HEK293 (cell line): ENCODE results near the gene PITPNC1.

Experiments
- CTCF ChIA-PET: fragments of 350-600 bp; formaldehyde crosslinking; extraction: SDS; loops from one replicate; lab custom pipeline; 2021; ENCODE audit warnings: antibody characterized with exemption; lab: Yijun Ruan, JAX
- POLR2A ChIA-PET: fragments of 300-600 bp; formaldehyde crosslinking; extraction: SDS; loops from one replicate; lab custom pipeline; 2020; ENCODE audit warnings: antibody characterized with exemption, inconsistent platforms; lab: Yijun Ruan, JAX
- H3K27ac ChIP-seq: fragments of 200-500 bp; sonication (Bioruptor generic); 2 replicates; pipeline ENCODE4 v1.5.1; 2014; ENCODE audit warnings: low read depth, low read length, control low read depth, inconsistent platforms; ENCODE audit errors: extremely low read depth
- H3K36me3 ChIP-seq, 2 experiments: fragments of 200-500 bp in 1 of 2; sonication (Bioruptor generic) in 1 of 2; 1 replicate in 1 of 2; 2 replicates in 1 of 2; pipeline ENCODE4 v1.5.1; 2014 to 2017; ENCODE audit warnings: inconsistent platforms in 2 of 2, low read length in 2 of 2; ENCODE audit not compliant: control insufficient read depth in 2 of 2, insufficient read depth in 1 of 2
- H3K4me1 ChIP-seq: fragments of 200-500 bp; sonication (Bioruptor generic); 2 replicates; pipeline ENCODE4 v1.5.1; 2014; ENCODE audit warnings: mild to moderate bottlenecking, low read length, inconsistent platforms; ENCODE audit not compliant: control insufficient read depth, insufficient read depth
- H3K4me3 ChIP-seq: 2 replicates; pipeline ENCODE4 v1.5.1; 2011; ENCODE audit warnings: low read depth, mild to moderate bottlenecking, control low read depth, low read length, moderate library complexity
- H3K9me3 ChIP-seq: fragments of 200-500 bp; sonication (Bioruptor generic); 2 replicates; pipeline ENCODE4 v1.5.1; 2014; ENCODE audit warnings: low read depth, low read length, inconsistent platforms; ENCODE audit not compliant: control insufficient read depth, insufficient read depth
- AEBP2 ChIP-seq: fragments of 450-650 bp; formaldehyde crosslinking; IDR thresholded peaks from 2 replicates; pipeline ENCODE4 v1.5.1; 2016; ENCODE audit warnings: missing biosample characterization, missing genetic modification characterization, borderline replicate concordance
- KLF17 ChIP-seq: fragments of 450-650 bp; formaldehyde crosslinking; IDR thresholded peaks from 2 replicates; pipeline ENCODE4 v1.5.1; 2016; ENCODE audit warnings: missing biosample characterization, missing genetic modification characterization
- PBX3 ChIP-seq: sonication (generic); formaldehyde crosslinking; IDR thresholded peaks from 2 replicates; pipeline ENCODE4 v1.8.1; 2022; ENCODE audit warnings: mild to moderate bottlenecking, moderate library complexity, missing genetic modification reagents
- REST ChIP-seq: fragments of 450-650 bp; formaldehyde crosslinking; IDR thresholded peaks from 2 replicates; pipeline ENCODE4 v1.5.1; 2016; ENCODE audit warnings: missing biosample characterization, missing genetic modification characterization
- SCRT2 ChIP-seq: fragments of 450-650 bp; formaldehyde crosslinking; IDR thresholded peaks from 2 replicates; pipeline ENCODE4 v1.5.1; 2016; ENCODE audit warnings: missing biosample characterization, missing genetic modification characterization
- SP2 ChIP-seq: fragments of 450-650 bp; formaldehyde crosslinking; IDR thresholded peaks from 2 replicates; pipeline ENCODE4 v1.5.1; 2016; ENCODE audit warnings: missing biosample characterization, missing genetic modification characterization
- ZFP41 ChIP-seq: fragments of 450-650 bp; formaldehyde crosslinking; IDR thresholded peaks from 2 replicates; pipeline ENCODE4 v1.5.1; 2016; ENCODE audit warnings: missing biosample characterization, missing genetic modification characterization, borderline replicate concordance
- ZFP69B ChIP-seq: fragments of 450-650 bp; formaldehyde crosslinking; IDR thresholded peaks from 2 replicates; pipeline ENCODE4 v1.5.1; 2016; ENCODE audit warnings: missing biosample characterization, missing genetic modification characterization
- ZNF202 ChIP-seq: fragments of 450-650 bp; formaldehyde crosslinking; IDR thresholded peaks from 2 replicates; pipeline ENCODE4 v1.5.1; 2016; ENCODE audit warnings: missing biosample characterization, missing genetic modification characterization, borderline replicate concordance
- ZNF24 ChIP-seq: fragments of 450-650 bp; formaldehyde crosslinking; IDR thresholded peaks from 2 replicates; pipeline ENCODE4 v1.5.1; 2016; ENCODE audit warnings: missing biosample characterization, missing genetic modification characterization
- ZNF302 ChIP-seq: fragments of 450-650 bp; formaldehyde crosslinking; IDR thresholded peaks from 2 replicates; pipeline ENCODE4 v1.5.1; 2016; ENCODE audit warnings: missing biosample characterization, missing genetic modification characterization, low read depth
- ZNF324 ChIP-seq: fragments of 450-650 bp; formaldehyde crosslinking; IDR thresholded peaks from 2 replicates; pipeline ENCODE4 v1.5.1; 2016; ENCODE audit warnings: missing biosample characterization, missing genetic modification characterization
- ZNF341 ChIP-seq: fragments of 450-650 bp; formaldehyde crosslinking; IDR thresholded peaks from 2 replicates; pipeline ENCODE4; 2016; ENCODE audit warnings: low read depth, missing biosample characterization, missing genetic modification characterization
- ZNF548 ChIP-seq: fragments of 450-650 bp; formaldehyde crosslinking; IDR thresholded peaks from 2 replicates; pipeline ENCODE4 v1.5.1; 2016; ENCODE audit warnings: missing biosample characterization, missing genetic modification characterization
- ZNF837 ChIP-seq: fragments of 450-650 bp; formaldehyde crosslinking; IDR thresholded peaks from 2 replicates; pipeline ENCODE4 v1.5.1; 2016; ENCODE audit warnings: missing biosample characterization, missing genetic modification characterization
- TF ChIP-seq, protein P1 (sequence below): fragments of 450-650 bp; formaldehyde crosslinking; conservative IDR thresholded peaks from 2 replicates; pipeline ENCODE4 v1.5.1; 2016; ENCODE audit warnings: low read depth, missing biosample characterization, missing genetic modification characterization
- TF ChIP-seq, protein P2 (sequence below): fragments of 450-650 bp; formaldehyde crosslinking; IDR thresholded peaks from 2 replicates; pipeline ENCODE4 v1.5.1; 2016; ENCODE audit warnings: missing biosample characterization, missing genetic modification characterization
- TF ChIP-seq, protein P3 (sequence below): fragments of 450-650 bp; formaldehyde crosslinking; IDR thresholded peaks from 2 replicates; pipeline ENCODE4 v1.5.1; 2016; ENCODE audit warnings: missing biosample characterization, missing genetic modification characterization

The PITPNC1 gene

GRCh38 chr17:67366193-67367157 lies 10.6 kb upstream of the PITPNC1 start, which contains the start of gene PSMD12 (continued):
- peak; percentile 91 for TF ChIP-seq KLF17
- TF ChIP-seq SCRT2 (tag by site-specific recombination) = 0 out of 2 replicates have a peak, but pooled peaks have one; percentile 43
- TF ChIP-seq ZNF202 (tag by site-specific recombination) = no peak
- TF ChIP-seq ZNF548 (tag by site-specific recombination) = no peak
- TF ChIP-seq ZNF324 (tag by site-specific recombination) = peak; percentile 90
- TF ChIP-seq SP2 (tag by site-specific recombination) = peak; percentile 75
- 0 out of 2 replicates have a peak, but pooled peaks have one; percentile 37 for TF ChIP-seq AEBP2 (tag by site-specific recombination)
- TF ChIP-seq PBX3 = peak; percentile 93
- peak; percentile 74; the same call in 1 of the 2 replicates for TF ChIP-seq ZNF24 (tag by site-specific recombination)
- TF ChIP-seq, protein P1, sequence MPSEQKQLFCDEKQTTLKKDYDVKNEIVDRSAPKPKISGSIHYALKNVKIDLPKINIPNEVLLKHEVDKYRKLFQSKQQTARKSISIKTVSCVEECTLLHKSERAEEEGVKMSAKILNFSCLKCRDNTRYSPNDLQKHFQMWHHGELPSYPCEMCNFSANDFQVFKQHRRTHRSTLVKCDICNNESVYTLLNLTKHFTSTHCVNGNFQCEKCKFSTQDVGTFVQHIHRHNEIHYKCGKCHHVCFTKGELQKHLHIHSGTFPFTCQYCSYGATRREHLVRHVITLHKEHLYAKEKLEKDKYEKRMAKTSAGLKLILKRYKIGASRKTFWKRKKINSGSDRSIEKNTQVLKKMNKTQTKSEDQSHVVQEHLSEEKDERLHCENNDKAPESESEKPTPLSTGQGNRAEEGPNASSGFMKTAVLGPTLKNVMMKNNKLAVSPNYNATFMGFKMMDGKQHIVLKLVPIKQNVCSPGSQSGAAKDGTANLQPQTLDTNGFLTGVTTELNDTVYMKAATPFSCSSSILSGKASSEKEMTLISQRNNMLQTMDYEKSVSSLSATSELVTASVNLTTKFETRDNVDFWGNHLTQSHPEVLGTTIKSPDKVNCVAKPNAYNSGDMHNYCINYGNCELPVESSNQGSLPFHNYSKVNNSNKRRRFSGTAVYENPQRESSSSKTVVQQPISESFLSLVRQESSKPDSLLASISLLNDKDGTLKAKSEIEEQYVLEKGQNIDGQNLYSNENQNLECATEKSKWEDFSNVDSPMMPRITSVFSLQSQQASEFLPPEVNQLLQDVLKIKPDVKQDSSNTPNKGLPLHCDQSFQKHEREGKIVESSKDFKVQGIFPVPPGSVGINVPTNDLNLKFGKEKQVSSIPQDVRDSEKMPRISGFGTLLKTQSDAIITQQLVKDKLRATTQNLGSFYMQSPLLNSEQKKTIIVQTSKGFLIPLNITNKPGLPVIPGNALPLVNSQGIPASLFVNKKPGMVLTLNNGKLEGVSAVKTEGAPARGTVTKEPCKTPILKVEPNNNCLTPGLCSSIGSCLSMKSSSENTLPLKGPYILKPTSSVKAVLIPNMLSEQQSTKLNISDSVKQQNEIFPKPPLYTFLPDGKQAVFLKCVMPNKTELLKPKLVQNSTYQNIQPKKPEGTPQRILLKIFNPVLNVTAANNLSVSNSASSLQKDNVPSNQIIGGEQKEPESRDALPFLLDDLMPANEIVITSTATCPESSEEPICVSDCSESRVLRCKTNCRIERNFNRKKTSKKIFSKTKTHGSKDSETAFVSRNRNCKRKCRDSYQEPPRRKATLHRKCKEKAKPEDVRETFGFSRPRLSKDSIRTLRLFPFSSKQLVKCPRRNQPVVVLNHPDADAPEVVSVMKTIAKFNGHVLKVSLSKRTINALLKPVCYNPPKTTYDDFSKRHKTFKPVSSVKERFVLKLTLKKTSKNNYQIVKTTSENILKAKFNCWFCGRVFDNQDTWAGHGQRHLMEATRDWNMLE (tag by site-specific recombination) = peak; percentile 57
- no peak for TF ChIP-seq ZNF341 (tag by site-specific recombination)
- TF ChIP-seq ZNF837 = no peak
- TF ChIP-seq, protein P2, sequence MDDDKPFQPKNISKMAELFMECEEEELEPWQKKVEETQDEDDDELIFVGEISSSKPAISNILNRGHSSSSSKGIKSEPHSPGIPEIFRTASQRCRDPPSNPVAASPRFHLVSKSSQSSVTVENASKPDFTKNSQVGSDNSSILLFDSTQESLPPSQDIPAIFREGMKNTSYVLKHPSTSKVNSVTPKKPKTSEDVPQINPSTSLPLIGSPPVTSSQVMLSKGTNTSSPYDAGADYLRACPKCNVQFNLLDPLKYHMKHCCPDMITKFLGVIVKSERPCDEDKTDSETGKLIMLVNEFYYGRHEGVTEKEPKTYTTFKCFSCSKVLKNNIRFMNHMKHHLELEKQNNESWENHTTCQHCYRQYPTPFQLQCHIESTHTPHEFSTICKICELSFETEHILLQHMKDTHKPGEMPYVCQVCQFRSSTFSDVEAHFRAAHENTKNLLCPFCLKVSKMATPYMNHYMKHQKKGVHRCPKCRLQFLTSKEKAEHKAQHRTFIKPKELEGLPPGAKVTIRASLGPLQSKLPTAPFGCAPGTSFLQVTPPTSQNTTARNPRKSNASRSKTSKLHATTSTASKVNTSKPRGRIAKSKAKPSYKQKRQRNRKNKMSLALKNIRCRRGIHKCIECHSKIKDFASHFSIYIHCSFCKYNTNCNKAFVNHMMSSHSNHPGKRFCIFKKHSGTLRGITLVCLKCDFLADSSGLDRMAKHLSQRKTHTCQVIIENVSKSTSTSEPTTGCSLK (tag by site-specific recombination) = no peak

GRCh38 chr17:67369676-67370075 lies 7.4 kb upstream of the PITPNC1 start:
- Histone ChIP-seq H3K27ac (no peak overlapping the region), H3K4me1 (0 out of 2 replicates have a peak, but pooled peaks cover 2% of the 10 kb centered on the region), H3K36me3 (no peaks in the 10 kb centered on the region), H3K4me3 (no peak overlapping the region), H3K9me3 (no peaks in the 10 kb centered on the region)
- POLR2A ChIA-PET = no interaction called here
- TF ChIP-seq ZFP69B (no peak), ZFP41 (tag by site-specific recombination) (no peak), ZNF302 (tag by site-specific recombination) (no peak), REST (tag by site-specific recombination) (no peak)
- TF ChIP-seq, protein P3, sequence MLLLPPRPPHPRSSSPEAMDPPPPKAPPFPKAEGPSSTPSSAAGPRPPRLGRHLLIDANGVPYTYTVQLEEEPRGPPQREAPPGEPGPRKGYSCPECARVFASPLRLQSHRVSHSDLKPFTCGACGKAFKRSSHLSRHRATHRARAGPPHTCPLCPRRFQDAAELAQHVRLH = no peak
- CTCF ChIA-PET = interaction anchor here (0.6 to 1.3 kb wide), 4 partner anchors 9 to 1004 kb away, joined by 4 to 8 read pairs (median 6); no protein-coding TSS in a partner anchor
